HCT116 (cell line): Measurements from ENCODE around the gene SLC28A2.

Experiments used
- EZH2phosphoT487 ChIP-seq: fragments of 200-600 bp; IDR thresholded peaks from 2 replicates; pipeline ENCODE4 v1.6.1; 2018; ENCODE audit warnings: antibody characterized with exemption, borderline replicate concordance
- FOSL1 ChIP-seq: IDR thresholded peaks from 2 replicates; pipeline ENCODE4 v1.6.1; 2012; ENCODE audit warnings: low read depth
- POLR2A ChIP-seq: IDR thresholded peaks from 2 replicates; pipeline ENCODE4 v1.7.0; 2011; ENCODE audit warnings: borderline replicate concordance; ENCODE audit not compliant: insufficient read depth, insufficient read length; ENCODE audit errors: extremely low read depth
- TF ChIP-seq, protein P1 (sequence below): IDR thresholded peaks from 2 replicates; pipeline ENCODE4 v1.6.1; 2012
- TF ChIP-seq, protein P2 (sequence below), 3 experiments: fragments of 200-600 bp in 1 of 3; sonication (generic) in 1 of 3; IDR thresholded peaks in 2 of 3; conservative IDR thresholded peaks in 1 of 3; 2 replicates each; pipeline ENCODE4 v1.5.1; 2012 to 2017; ENCODE audit warnings: low read depth in 2 of 3, low read length in 2 of 3, antibody characterized with exemption in 1 of 3, borderline replicate concordance in 1 of 3, control low read depth in 1 of 3, mild to moderate bottlenecking in 1 of 3, mixed read lengths in 1 of 3, mixed run types in 1 of 3, moderate library complexity in 1 of 3; ENCODE audit not compliant: insufficient read depth in 1 of 3

DNA sequence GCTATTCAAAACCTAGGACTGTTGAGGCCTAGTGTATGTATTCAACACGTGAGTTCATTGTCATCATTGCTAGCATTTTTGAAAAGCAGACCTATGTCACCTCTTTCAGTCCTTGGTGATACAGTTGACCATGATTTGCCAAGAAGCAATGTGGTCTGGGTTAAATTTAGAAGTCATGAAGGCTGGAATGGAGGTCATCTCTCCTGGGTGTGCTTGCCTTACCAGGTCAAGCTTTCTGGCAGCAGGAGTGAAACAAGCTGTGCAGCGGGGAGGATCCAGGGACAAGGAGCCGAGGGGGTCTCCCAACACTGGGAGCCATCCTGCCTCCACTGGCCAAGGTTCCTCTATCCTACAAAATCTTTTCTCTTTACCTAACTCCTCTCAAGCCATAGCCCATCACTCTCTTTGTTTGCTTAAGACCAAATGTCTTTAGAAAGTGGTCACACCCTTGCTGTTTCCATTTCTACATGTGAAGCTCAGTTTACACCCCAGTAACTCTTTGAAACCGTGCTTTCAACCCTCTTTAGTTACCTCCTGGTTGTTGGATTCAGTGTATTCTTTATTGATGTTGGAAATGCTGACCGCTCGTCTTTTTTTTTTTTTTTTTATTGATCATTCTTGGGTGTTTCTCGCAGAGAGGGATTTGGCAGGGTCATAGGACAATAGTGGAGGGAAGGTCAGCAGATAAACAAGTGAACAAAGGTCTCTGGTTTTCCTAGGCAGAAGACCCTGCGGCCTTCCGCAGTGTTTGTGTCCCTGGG lies 40.0 kb downstream of the SLC28A2 start:
- TF ChIP-seq, protein P1, sequence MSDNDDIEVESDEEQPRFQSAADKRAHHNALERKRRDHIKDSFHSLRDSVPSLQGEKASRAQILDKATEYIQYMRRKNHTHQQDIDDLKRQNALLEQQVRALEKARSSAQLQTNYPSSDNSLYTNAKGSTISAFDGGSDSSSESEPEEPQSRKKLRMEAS = no peak
- no peak for TF ChIP-seq POLR2A
- no peak for TF ChIP-seq EZH2phosphoT487
- TF ChIP-seq FOSL1 = no peak
- TF ChIP-seq, protein P2, sequence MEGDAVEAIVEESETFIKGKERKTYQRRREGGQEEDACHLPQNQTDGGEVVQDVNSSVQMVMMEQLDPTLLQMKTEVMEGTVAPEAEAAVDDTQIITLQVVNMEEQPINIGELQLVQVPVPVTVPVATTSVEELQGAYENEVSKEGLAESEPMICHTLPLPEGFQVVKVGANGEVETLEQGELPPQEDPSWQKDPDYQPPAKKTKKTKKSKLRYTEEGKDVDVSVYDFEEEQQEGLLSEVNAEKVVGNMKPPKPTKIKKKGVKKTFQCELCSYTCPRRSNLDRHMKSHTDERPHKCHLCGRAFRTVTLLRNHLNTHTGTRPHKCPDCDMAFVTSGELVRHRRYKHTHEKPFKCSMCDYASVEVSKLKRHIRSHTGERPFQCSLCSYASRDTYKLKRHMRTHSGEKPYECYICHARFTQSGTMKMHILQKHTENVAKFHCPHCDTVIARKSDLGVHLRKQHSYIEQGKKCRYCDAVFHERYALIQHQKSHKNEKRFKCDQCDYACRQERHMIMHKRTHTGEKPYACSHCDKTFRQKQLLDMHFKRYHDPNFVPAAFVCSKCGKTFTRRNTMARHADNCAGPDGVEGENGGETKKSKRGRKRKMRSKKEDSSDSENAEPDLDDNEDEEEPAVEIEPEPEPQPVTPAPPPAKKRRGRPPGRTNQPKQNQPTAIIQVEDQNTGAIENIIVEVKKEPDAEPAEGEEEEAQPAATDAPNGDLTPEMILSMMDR (IDR thresholded peaks at IDR 0.05 in 2 of 3, conservative IDR thresholded peaks at IDR 0.05 in 1 of 3; ENCODE audit: borderline replicate concordance in 1 of 3, insufficient read depth in 1 of 3, low read depth in 2 of 3, low read length in 2 of 3) = no peak
